Esophagus (tissue), 2 donors: ENCODE data around the gene CACNA1B. TPM values are rescaled to one million over a fixed set of nuclear protein-coding genes. Genes with fewer than 3 reads are reported as not detected.

Experiments
- H3K27ac ChIP-seq, 2 donors: one replicate each; pipeline ENCODE4 v1.5.1; 2013; ENCODE audit warnings: low read depth in 2 of 2, mild to moderate bottlenecking in 2 of 2, inconsistent platforms in 1 of 2, low read length in 1 of 2, moderate library complexity in 1 of 2
- H3K27me3 ChIP-seq, 2 donors: one replicate each; pipeline ENCODE4 v1.6.1; 2013; ENCODE audit warnings: low read length in 2 of 2, control low read depth in 1 of 2, mild to moderate bottlenecking in 1 of 2; ENCODE audit not compliant: insufficient read depth in 2 of 2, control insufficient read depth in 1 of 2
- H3K36me3 ChIP-seq, 2 donors: one replicate each; pipeline ENCODE4 v1.6.1; 2013; ENCODE audit warnings: low read length in 1 of 2; ENCODE audit not compliant: control insufficient read depth in 2 of 2, insufficient read depth in 2 of 2
- H3K4me1 ChIP-seq, 2 donors: one replicate each; pipeline ENCODE4 v1.6.1; 2013; ENCODE audit warnings: low read length in 1 of 2; ENCODE audit not compliant: control insufficient read depth in 2 of 2, insufficient read depth in 2 of 2
- H3K4me3 ChIP-seq, 2 donors: one replicate each; pipeline ENCODE4 v1.5.1; 2013; ENCODE audit warnings: low read length in 2 of 2, mild to moderate bottlenecking in 2 of 2, low read depth in 1 of 2, moderate library complexity in 1 of 2
- H3K9me3 ChIP-seq, 2 donors: one replicate each; pipeline ENCODE4 v1.6.1; 2013; ENCODE audit warnings: mild to moderate bottlenecking in 2 of 2, low read depth in 1 of 2, low read length in 1 of 2, moderate library complexity in 1 of 2; ENCODE audit not compliant: control insufficient read depth in 2 of 2, insufficient read depth in 1 of 2
- WGBS, 2 donors: extraction: QIAGEN DNeasy Blood & Tissue Kit; methylation state at CpG; one replicate each; pipeline ENCODE4 v1.1.7; 2013; 5-methylcytosine and 5-hydroxymethylcytosine counted together
- polyA plus RNA-seq, 2 donors: library from polyadenylated mRNA; stranded (reverse); fragments of 200-250 nt; gene quantifications; one replicate each; pipeline ENCODE4 v1.2.3, GENCODE V29; 2013
- donor health status: healthy with polysubstance abuse.
- donor health status: Bipolar disorder and iron deficiency.

Gene CACNA1B
- polyA plus RNA-seq, 2 donors = under 0.01 TPM

DNA sequence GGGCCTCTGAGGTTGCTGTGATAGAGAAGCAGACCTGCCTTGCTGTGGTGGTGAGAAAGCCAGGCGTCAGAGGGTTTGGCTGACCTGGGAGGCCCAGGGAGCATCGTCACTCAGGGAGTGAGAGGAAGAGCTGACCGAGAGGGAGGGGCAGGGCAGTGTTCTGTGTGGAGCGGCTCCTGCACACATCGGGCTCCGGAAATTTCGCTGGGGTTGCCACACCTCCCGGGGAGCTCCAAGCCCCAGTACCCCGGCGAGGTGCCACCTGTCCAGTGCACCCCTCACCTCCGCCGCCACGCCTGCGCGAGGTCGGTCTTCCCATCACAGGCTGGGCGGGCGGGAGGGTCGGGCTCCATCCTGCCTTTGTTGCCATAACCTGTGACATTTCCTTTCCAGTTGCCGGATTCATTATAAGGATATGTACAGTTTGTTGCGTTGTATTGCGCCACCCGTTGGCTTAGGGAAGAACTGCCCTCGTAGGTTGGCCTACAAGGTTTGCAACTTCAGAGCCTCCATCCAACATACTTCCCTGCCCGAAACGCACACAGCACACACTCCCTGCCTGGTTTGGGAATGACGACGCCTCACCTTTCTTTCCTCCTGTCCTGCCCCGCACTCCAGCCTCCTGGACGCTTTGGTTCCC is 223.2 kb downstream of the CACNA1B start:
- Histone ChIP-seq H3K27me3 (no peaks in the 10 kb centered on the region), H3K36me3 (no peaks in the 10 kb centered on the region), H3K4me1 (no peaks in the 10 kb centered on the region), H3K4me3 (no peak overlapping the region), H3K9me3 (peaks cover 0 to 3% of the 10 kb centered on the region in 2 donors), H3K27ac (no peak overlapping the region)
- 83 to 87% methylated on average over 30 of the region's 30 CpGs for WGBS, 2 donors

DNA sequence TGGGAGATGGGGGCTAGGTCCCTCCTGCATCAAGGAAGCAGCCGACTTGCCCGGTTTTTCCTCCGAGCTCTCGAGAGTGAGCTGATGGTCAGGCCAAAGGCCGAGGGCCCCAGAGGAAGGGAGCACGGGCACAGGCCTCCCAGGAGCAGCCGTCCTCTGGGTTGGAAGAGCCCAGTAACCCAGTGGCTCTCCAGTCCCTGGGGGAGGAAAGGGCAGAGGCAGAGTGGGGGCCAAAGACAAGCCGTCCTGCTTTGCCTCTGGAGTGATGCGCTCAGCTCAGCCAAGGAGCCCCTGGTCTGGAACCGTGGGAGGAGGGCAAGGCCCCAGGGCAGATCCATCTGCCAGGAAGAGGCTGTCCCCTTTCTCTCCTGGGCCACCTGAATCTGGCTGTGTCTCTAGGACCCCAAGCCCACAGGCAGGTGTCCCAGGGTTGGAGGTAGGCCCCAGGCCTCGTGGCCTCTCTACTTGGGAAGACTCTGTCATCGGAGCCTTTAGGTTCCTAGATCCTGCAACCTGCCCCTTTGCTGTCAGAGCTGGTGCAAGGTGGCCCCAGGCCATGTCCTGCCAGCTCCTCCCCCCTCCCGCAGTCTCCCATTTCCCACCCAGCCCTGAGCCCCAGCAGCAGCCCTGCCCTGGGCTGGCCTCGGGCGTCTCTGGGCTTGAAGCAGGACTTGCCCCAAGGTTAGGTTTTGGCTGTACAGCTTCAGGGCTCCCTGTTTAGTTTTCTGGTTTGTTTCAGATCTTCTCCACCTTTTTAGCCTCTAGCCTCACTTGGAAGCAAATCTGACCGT is 224.1 kb downstream of the CACNA1B start:
- no peak overlapping the region for H3K4me3 ChIP-seq
- WGBS, 2 donors = 86 to 88% methylated on average over 15 to 16 of the region's 16 CpGs
- no peak overlapping the region for H3K27ac ChIP-seq
- H3K4me1 ChIP-seq = no peaks in the 10 kb centered on the region
- no peaks in the 10 kb centered on the region for H3K27me3 ChIP-seq
- H3K36me3 ChIP-seq = no peaks in the 10 kb centered on the region
- H3K9me3 ChIP-seq = peaks cover 0 to 3% of the 10 kb centered on the region in 2 donors

DNA sequence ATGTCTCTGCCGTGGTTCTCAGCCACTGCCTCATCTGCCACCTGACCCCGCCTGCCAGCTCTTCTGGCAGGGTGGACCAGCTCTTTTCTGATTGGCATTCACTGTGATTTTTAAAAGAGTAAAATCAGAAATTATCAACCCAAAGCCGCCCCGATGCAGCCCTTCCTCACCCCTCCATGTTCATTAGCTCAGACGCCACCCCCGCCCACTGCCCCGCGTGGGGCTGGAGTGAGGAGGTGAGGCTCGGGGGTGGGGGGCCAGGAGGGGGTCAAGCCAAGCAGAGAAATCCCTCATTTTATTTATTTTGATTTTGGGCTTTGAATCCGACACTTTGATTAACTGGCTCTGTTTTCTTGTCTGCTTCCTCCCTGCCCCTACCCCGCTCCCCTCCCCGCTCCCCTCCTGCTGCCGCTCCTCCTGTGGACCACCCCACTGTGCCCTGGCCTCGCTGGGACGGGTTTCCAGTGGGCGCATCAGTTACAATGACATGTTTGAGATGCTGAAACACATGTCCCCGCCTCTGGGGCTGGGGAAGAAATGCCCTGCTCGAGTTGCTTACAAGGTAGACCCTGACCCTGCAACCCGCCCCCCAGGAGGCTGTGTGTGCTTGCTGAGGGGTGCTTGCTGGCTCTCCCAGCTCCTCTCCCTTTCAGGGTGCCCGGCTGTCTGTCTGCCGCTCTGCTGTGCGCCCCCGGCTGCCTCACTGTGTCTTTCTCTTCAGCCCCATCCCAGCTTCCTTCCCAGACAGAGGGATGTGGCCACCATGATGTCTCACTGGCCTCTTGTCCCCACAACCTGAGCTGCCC is 224.9 kb downstream of the CACNA1B start:
- H3K36me3 ChIP-seq = no peaks in the 10 kb centered on the region
- WGBS, 2 donors = 70 to 73% methylated on average over 23 of the region's 23 CpGs
- no peak overlapping the region for H3K4me3 ChIP-seq
- H3K27me3 ChIP-seq = no peaks in the 10 kb centered on the region
- H3K4me1 ChIP-seq = no peaks in the 10 kb centered on the region
- peaks cover 0 to 3% of the 10 kb centered on the region in 2 donors for H3K9me3 ChIP-seq
- H3K27ac ChIP-seq = no peak overlapping the region

DNA sequence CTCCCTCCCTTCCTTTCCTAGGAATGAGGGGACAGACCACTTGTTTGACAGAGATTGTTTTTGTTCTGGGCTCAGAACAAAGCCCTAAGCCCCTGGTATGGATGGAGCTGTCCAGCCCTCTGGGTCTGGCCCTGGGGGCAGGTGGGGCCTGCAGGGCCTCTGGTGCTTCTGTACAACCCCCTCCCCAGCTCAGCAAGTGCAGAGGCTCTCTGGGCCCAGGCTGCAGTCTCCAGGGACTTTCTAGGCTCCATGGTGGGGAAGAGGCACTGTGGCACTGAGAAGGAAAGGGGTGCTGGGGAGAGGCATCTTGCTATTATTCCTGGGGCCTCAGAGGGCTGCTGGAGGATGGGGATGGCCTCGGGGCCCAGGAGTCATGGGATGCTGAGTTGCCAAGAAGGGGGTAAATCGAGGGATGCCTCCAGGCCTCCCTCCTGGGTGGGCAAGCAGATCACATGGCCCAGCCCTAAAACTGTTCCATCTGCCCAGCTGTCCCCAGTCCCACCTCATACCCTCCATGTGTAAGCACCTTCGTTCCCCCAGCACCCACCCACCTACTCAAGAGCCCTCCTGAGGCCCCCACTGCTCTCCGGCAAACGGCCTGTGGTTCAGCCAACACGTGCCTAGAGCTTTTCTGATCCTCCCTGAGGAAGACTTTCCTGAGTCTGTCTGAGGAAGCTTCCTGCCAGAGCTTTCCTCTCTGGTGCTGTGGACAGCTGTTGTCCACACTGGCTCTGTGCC is 225.7 kb downstream of the CACNA1B start:
- no peak overlapping the region for H3K4me3 ChIP-seq
- peaks cover 0 to 3% of the 10 kb centered on the region in 2 donors for H3K9me3 ChIP-seq
- H3K27me3 ChIP-seq = no peaks in the 10 kb centered on the region
- 52 to 58% methylated on average over 6 of the region's 6 CpGs for WGBS, 2 donors
- no peak overlapping the region for H3K27ac ChIP-seq
- H3K36me3 ChIP-seq = no peaks in the 10 kb centered on the region
- H3K4me1 ChIP-seq = no peaks in the 10 kb centered on the region

DNA sequence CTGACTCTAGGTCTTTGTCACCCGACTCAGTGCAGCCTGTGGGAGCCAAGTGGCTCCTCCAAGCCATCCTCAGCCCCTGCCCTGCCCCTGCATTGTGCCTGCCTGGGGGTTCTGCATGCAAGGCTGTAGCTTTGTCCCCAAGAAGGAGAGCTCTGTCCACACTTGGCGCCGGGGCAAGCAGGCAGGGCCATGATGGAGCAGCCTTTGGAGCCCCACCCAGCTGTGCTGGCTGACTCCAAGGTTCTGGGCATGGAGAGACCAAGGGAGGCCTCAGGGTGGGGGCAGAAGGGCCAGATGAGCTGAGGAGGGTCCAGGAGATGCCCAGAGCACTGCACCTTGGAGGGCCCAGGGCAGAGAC is 226.2 kb downstream of the CACNA1B start:
- Histone ChIP-seq H3K4me3 (no peak overlapping the region), H3K27me3 (no peaks in the 10 kb centered on the region), H3K9me3 (peaks cover 0 to 3% of the 10 kb centered on the region in 2 donors), H3K36me3 (no peaks in the 10 kb centered on the region), H3K4me1 (no peaks in the 10 kb centered on the region), H3K27ac (no peak overlapping the region)
- 69 to 71% methylated on average over 3 of the region's 3 CpGs for WGBS, 2 donors

DNA sequence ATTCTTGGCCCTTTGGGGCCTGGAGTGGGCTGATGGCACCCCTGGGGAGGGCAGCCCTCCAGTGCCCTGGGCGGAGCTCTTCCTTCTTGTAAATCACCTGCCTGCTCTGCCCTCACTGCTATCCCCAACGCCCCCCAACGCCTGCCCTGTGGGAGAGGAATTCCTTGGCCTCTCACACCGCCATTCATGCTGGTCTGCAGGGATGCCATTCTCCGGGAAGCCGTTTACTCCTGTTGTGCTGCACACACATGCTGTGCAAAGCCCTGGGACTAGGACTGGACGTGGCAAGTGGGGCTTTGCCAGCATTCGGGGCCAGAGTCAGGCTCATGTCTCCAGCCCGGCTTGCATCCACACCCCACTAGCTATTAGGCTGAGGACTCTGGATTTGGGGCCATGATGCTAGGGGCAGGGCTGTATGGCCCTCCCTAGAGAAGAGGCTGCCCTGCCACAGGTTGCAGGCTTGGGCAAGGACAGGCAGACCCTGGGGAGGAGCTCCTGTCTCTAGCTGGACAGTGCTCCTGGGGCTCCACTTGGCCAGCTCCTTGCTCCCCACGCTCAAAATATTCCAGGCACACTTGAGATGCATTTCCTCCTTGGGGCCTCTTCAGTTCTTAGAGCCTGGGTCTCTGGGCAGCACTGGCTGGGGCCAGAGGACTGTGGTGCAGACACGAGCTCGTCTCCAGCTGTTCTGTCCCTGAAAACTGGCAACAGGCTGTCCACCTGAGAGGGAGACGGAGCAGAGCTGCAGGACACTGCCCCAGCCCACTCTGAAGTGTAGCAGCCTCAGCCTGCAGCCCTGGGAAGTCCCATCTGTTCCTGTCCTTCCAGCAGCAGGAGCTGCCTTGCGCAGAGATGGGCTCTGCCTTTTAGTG is 226.9 kb downstream of the CACNA1B start:
- no peaks in the 10 kb centered on the region for H3K27me3 ChIP-seq
- no peaks in the 10 kb centered on the region for H3K36me3 ChIP-seq
- no peaks in the 10 kb centered on the region for H3K4me1 ChIP-seq
- WGBS, 2 donors = 69 to 72% methylated on average over 14 of the region's 14 CpGs
- no peak overlapping the region for H3K27ac ChIP-seq
- H3K9me3 ChIP-seq = peaks cover 0 to 3% of the 10 kb centered on the region in 2 donors
- no peak overlapping the region for H3K4me3 ChIP-seq

DNA sequence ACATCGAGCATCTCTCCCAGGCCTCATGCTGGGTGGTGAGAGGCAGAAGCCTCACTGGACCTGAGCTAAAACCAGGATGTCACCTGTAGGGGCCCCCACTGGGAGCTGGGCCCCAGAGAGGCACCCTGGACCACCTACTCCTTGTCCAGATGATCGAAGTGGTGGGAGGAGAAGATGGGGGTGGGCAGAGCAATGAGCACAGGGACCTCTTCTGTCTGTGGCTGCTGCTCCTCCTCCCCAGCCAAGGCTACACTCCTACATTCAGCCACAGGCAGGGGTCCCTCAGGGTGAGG is 227.5 kb downstream of the CACNA1B start:
- no peak overlapping the region for H3K27ac ChIP-seq
- H3K4me1 ChIP-seq = no peaks in the 10 kb centered on the region
- no peaks in the 10 kb centered on the region for H3K36me3 ChIP-seq
- H3K27me3 ChIP-seq = no peaks in the 10 kb centered on the region
- H3K4me3 ChIP-seq = no peak overlapping the region
- 74 to 83% methylated on average over 2 of the region's 2 CpGs for WGBS, 2 donors
- peaks cover 0 to 3% of the 10 kb centered on the region in 2 donors for H3K9me3 ChIP-seq

DNA sequence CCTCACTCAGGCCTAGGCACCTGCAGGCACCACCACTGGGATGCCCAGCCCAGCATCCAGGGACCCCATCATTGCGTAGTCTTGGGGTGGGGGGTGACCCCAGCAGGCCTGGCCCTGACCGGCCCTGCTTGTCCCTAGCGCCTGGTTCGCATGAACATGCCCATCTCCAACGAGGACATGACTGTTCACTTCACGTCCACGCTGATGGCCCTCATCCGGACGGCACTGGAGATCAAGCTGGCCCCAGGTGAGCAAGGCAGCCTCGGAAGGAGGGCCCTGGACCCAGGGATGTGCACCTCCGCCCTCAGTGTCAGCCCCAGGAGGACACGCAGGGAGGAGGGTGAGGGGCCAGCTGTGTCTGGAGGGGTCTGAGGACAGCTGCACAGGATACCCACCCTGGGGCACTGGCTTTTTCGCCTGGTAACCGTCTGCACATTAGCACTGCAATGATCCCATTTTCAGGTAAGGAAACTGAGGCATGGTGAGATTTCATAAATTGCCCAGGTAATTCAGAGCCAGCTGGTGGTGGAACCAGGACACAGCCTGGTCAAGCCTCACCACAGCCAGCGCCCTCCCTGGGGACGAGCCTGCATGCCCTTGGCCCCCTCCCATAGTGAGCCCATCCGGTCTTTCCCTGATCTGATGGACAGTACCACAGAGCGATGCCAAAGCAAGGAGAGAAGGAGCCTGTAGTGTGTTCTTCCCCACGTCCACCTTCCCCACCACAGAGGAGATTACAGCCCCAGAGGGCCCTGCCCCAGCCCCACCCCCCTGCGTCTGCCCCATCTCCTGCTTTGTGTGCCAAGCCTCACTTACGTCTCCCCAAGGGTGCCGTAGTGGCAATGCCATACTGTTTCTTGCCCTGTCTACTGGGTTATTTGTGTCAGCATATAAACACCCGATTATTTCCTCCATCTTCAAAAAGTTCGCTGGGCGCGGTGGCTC is 228.3 kb downstream of the CACNA1B start:
- no peaks in the 10 kb centered on the region for H3K36me3 ChIP-seq
- no peak overlapping the region for H3K27ac ChIP-seq
- H3K9me3 ChIP-seq = peaks cover 0 to 3% of the 10 kb centered on the region in 2 donors
- no peak overlapping the region for H3K4me3 ChIP-seq
- H3K4me1 ChIP-seq = no peaks in the 10 kb centered on the region
- no peaks in the 10 kb centered on the region for H3K27me3 ChIP-seq
- WGBS, 2 donors = 85 to 89% methylated on average over 26 of the region's 26 CpGs
